Upper lobe of left lung (tissue), 6 donors: ENCODE data around the gene PKNOX2. TPM values are rescaled to one million over a fixed set of nuclear protein-coding genes. Genes with fewer than 3 reads are reported as not detected.

Experiments used
- ATAC-seq, 2 donors: fragments of 200-7000 bp; cut with Tn5 transposase; one replicate each; pipeline ENCODE4 v1.9.1; 2022; ENCODE audit warnings: mild to moderate bottlenecking in 2 of 2, moderate library complexity in 2 of 2; ENCODE audit not compliant: low FRiP score in 2 of 2
- DNase-seq, 2 donors: peaks; one replicate each; pipeline ENCODE4 v3.0.0-alpha.2; 2019 to 2020
- H3K27ac ChIP-seq, 4 donors: fragments of 200-600 bp; sonication (generic); one replicate each; pipeline ENCODE4 v1.5.1; 2016 to 2019
- H3K27me3 ChIP-seq, 4 donors: fragments of 200-600 bp; sonication (generic); one replicate each; pipeline ENCODE4 v1.5.1; 2017 to 2019
- H3K36me3 ChIP-seq, 4 donors: fragments of 200-600 bp; sonication (generic); one replicate each; pipeline ENCODE4 v1.5.1; 2016 to 2019
- H3K4me1 ChIP-seq, 4 donors: fragments of 200-600 bp; sonication (generic); one replicate each; pipeline ENCODE4 v1.5.1; 2018 to 2019
- H3K4me3 ChIP-seq, 4 donors: fragments of 200-600 bp; sonication (generic); one replicate each; pipeline ENCODE4 v1.5.1; 2017 to 2019; ENCODE audit warnings: mild to moderate bottlenecking in 2 of 4, moderate library complexity in 1 of 4
- H3K9me3 ChIP-seq, 4 donors: fragments of 200-600 bp; sonication (generic); one replicate each; pipeline ENCODE4 v1.5.1; 2018 to 2019
- CTCF ChIP-seq, 6 experiments: fragments of 450-650 bp in 4 of 6; fragments of 200-600 bp in 2 of 6; sonication (generic) in 2 of 6; IDR thresholded peaks; one replicate each; pipeline ENCODE4 v1.5.1; 2016 to 2019; ENCODE audit warnings: antibody characterized with exemption in 6 of 6
- EP300 ChIP-seq, 4 donors: sonication (generic); formaldehyde crosslinking; IDR thresholded peaks; one replicate each; pipeline ENCODE4 v1.5.1; 2017; ENCODE audit warnings: antibody characterized with exemption in 4 of 4, control low read depth in 2 of 4
- POLR2A ChIP-seq, 4 donors: fragments of 450-650 bp; IDR thresholded peaks; one replicate each; pipeline ENCODE4 v1.5.1; 2016 to 2017; ENCODE audit warnings: antibody characterized with exemption in 4 of 4, mild to moderate bottlenecking in 2 of 4
- POLR2AphosphoS5 ChIP-seq, 2 donors: sonication (generic); formaldehyde crosslinking; IDR thresholded peaks; one replicate each; pipeline ENCODE4 v1.5.1; 2017; ENCODE audit warnings: antibody characterized with exemption in 2 of 2
- WGBS, 2 donors: methylation state at CpG; one replicate each; pipeline ENCODE4 v1.1.5; 2017 to 2018; 5-methylcytosine and 5-hydroxymethylcytosine counted together
- total RNA-seq, 6 donors: library from RNA; depleted of rRNA in 4 of 6; stranded (reverse); fragments of >200 nt in 4 of 6; gene quantifications; one replicate each; pipeline versions ENCODE4 v1.1.0 to v1.2.1, GENCODE V29; 2016 to 2021
- donor health status: DM: no; HTN: no; CAD: no; lungs with moderate emphysema.
- donor health status: DM: no; HTN: yes; CAD: no; lungs with severe emphysema.

Gene PKNOX2
- total RNA-seq, 6 donors from 2014 or later: 2.9 to 15.5 (median 8.4) TPM

GRCh38 chr11:125153837-125154236, 10.7 kb upstream of the PKNOX2 start:
- H3K9me3 ChIP-seq: no peaks in the 10 kb centered on the region
- 74 to 84% methylated on average over 2 of the region's 2 CpGs for whole genome bisulfite sequencing, 2 donors
- H3K27ac ChIP-seq: no peak overlapping the region
- no peaks in the 10 kb centered on the region for H3K27me3 ChIP-seq
- H3K4me3 ChIP-seq: no peak overlapping the region
- TF ChIP-seq EP300 (IDR thresholded peaks at IDR 0.05): no peak
- TF ChIP-seq POLR2A (IDR thresholded peaks at IDR 0.05): no peak
- TF ChIP-seq CTCF (IDR thresholded peaks at IDR 0.05): no peak
- no peak for TF ChIP-seq POLR2AphosphoS5 (IDR thresholded peaks at IDR 0.05)
- H3K4me1 ChIP-seq: no peaks in the 10 kb centered on the region
- DNase-seq (peak in 1 of 2 donors; percentile 10), ATAC-seq (no peak)
- H3K36me3 ChIP-seq: no peaks in the 10 kb centered on the region

DNA sequence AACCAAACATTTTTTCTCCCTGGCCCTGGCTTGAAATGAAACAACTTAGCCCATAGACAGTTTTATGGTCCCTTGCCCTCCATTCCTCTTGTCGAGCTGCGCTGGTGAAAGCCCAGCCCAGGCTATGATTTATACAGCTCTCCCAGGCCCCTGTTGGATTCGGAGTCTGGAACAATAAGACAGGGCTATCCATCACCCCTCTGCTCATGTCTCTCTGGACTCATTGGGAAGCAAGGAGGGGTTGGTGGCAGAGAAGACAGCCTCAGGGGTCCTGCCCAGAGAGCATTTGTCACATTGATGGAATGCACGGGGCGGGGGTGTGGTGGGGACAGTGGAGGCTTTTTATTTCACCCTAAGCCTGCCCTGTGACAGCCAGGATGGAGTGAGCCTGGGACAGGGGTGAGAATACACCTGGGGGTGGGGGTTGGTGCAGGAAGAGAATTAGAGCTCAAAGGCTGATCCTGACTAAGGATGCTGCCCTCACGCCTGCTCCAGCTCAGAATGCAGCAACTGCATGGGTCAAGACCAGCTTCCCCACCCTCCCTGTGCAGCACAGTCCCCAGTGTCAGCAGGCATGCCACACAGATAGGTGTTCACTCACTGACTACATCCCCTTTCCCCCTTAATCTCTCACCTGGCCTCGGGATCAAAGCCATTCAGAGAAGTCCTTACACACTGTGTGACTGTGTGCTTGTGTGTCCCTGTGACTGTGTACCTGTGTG, 10.0 kb upstream of the PKNOX2 start:
- Histone ChIP-seq H3K27ac (no peak overlapping the region), H3K9me3 (no peaks in the 10 kb centered on the region), H3K27me3 (no peaks in the 10 kb centered on the region), H3K4me3 (no peak overlapping the region), H3K4me1 (no peaks in the 10 kb centered on the region), H3K36me3 (no peaks in the 10 kb centered on the region)
- ATAC-seq (peak in 1 of 2 donors; percentile 13), DNase-seq (peak in 1 of 2 donors; percentile 10)
- TF ChIP-seq POLR2AphosphoS5 (IDR thresholded peaks at IDR 0.05): no peak
- TF ChIP-seq CTCF (IDR thresholded peaks at IDR 0.05): no peak
- TF ChIP-seq EP300 (IDR thresholded peaks at IDR 0.05): no peak
- TF ChIP-seq POLR2A (IDR thresholded peaks at IDR 0.05): no peak
- WGBS, 2 donors: 56 to 61% methylated on average over 7 of the region's 7 CpGs

DNA sequence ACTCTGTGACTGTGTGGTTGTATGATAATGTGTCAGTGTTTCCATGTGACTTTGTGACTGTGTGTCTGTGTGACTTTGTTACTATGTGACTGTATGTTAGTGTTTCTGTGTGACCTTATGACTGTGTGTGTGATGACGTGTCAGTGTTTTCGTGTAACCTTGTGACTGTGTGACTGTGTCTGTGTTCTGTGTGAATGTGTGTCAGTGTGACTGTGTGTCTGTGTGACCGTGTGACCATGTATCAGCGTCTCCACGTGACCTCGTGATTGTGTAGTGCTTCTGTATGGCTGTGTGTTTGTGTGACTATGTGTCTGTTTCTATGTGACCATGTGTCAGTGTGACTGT, 9.5 kb upstream of the PKNOX2 start:
- no peak for TF ChIP-seq POLR2A (IDR thresholded peaks at IDR 0.05)
- no peak for TF ChIP-seq CTCF (IDR thresholded peaks at IDR 0.05)
- TF ChIP-seq POLR2AphosphoS5 (IDR thresholded peaks at IDR 0.05): no peak
- no peak for TF ChIP-seq EP300 (IDR thresholded peaks at IDR 0.05)
- no peaks in the 10 kb centered on the region for H3K27me3 ChIP-seq
- H3K36me3 ChIP-seq: no peaks in the 10 kb centered on the region
- DNase-seq (no peak), ATAC-seq (no peak)
- H3K4me1 ChIP-seq: no peaks in the 10 kb centered on the region
- no peak overlapping the region for H3K27ac ChIP-seq
- no peak overlapping the region for H3K4me3 ChIP-seq
- no peaks in the 10 kb centered on the region for H3K9me3 ChIP-seq
- WGBS, 2 donors: 87 to 98% methylated on average over 6 of the region's 6 CpGs

DNA sequence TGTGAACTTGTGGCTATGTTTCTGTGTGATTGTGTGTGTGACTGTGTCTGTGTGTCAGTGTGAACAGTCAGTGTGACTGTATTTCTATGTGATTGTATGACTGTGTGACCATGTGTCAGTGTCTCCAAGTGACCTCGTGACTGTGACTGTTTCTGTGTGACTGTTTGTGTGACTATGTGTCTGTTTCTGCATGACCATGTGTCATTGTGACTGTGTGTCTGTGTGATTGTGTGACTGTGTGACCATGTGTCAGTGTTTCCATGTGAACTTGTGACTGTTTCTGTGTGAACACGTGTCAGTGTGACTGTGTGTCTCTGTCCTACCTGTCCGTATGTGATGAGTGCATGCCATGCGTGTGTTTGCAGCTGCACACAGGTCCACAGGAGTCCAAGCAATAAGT, 8.8 kb upstream of the PKNOX2 start:
- no peaks in the 10 kb centered on the region for H3K27me3 ChIP-seq
- 88 to 89% methylated on average over 4 of the region's 4 CpGs for WGBS, 2 donors
- DNase-seq (no peak), ATAC-seq (no peak)
- H3K36me3 ChIP-seq: no peaks in the 10 kb centered on the region
- H3K27ac ChIP-seq: no peak overlapping the region
- no peaks in the 10 kb centered on the region for H3K9me3 ChIP-seq
- no peaks in the 10 kb centered on the region for H3K4me1 ChIP-seq
- no peak overlapping the region for H3K4me3 ChIP-seq
- TF ChIP-seq CTCF (IDR thresholded peaks at IDR 0.05) (no peak), POLR2A (IDR thresholded peaks at IDR 0.05) (no peak), EP300 (IDR thresholded peaks at IDR 0.05) (no peak), POLR2AphosphoS5 (IDR thresholded peaks at IDR 0.05) (no peak)
